HL-60 (cell line): ENCODE measurements around the gene DDX18.
"Not testable (repeated sequence)": the region's sequence is repeated elsewhere in the genome, so short reads cannot be mapped to it uniquely, and the experiment has no call there.

Source experiments
- DNase-seq, 2 experiments: peaks; one replicate each; pipeline ENCODE4 v3.0.0-alpha.2; 2010 to 2020; ENCODE audit warnings: low read depth in 1 of 2, low spot score in 1 of 2
- H3K27ac ChIP-seq: fragments of 250-450 bp; sonication (Bioruptor Pico); replicated peaks from 2 replicates; pipeline ENCODE4 v1.5.1; 2020; ENCODE audit warnings: mild to moderate bottlenecking, moderate library complexity
- H3K27me3 ChIP-seq: fragments of 250-450 bp; sonication (Bioruptor Pico); 2 replicates; pipeline ENCODE4 v1.5.1; 2021; ENCODE audit warnings: mild to moderate bottlenecking, moderate library complexity; ENCODE audit not compliant: insufficient read depth, poor library complexity, severe bottlenecking
- H3K4me3 ChIP-seq: replicated peaks from 2 replicates; pipeline ENCODE4 v1.5.1; 2011; ENCODE audit warnings: mild to moderate bottlenecking, control low read depth, low read length; ENCODE audit not compliant: insufficient read depth
- GABPA ChIP-seq: IDR thresholded peaks from 2 replicates; pipeline ENCODE4 v1.6.1; 2012; ENCODE audit warnings: low read depth
- POLR2AphosphoS5 ChIP-seq: IDR thresholded peaks from 2 replicates; pipeline ENCODE4 v1.6.1; 2012; ENCODE audit warnings: low read depth
- SPI1 ChIP-seq: IDR thresholded peaks from 2 replicates; pipeline ENCODE4 v1.6.1; 2012; ENCODE audit warnings: low read depth, mild to moderate bottlenecking, borderline replicate concordance
- TF ChIP-seq, protein P1 (sequence below): IDR thresholded peaks from 2 replicates; pipeline ENCODE4 v1.6.1; 2012; ENCODE audit warnings: low read depth; ENCODE audit not compliant: insufficient replicate concordance
- TF ChIP-seq, protein P2 (sequence below): IDR thresholded peaks from one replicate; pipeline ENCODE4 v1.5.1; 2011; ENCODE audit warnings: low read length, control low read depth, inconsistent platforms; ENCODE audit not compliant: insufficient read depth

The DDX18 gene

DNA sequence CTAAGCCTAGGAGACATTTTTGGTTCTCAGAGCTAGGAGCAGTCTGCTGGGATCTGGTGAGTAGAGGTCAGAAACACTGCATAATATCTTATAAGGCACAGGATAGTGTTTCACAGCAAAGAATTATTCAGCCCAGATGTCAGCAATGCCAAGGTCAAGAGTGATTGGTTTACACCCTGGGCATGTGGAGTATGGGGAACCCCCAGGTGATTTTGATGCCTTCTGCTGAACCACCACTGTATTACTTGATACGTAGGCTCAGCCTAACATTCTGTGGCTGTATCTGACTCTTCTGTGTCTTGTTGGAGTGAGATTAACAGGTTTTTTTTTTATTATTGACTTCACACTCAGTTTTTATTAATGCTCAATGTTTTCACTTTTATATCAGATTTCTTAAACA is 6.0 kb downstream of the DDX18 start:
- no peak overlapping the region for H3K27ac ChIP-seq
- H3K4me3 ChIP-seq, result no peak overlapping the region
- TF ChIP-seq, protein P1, sequence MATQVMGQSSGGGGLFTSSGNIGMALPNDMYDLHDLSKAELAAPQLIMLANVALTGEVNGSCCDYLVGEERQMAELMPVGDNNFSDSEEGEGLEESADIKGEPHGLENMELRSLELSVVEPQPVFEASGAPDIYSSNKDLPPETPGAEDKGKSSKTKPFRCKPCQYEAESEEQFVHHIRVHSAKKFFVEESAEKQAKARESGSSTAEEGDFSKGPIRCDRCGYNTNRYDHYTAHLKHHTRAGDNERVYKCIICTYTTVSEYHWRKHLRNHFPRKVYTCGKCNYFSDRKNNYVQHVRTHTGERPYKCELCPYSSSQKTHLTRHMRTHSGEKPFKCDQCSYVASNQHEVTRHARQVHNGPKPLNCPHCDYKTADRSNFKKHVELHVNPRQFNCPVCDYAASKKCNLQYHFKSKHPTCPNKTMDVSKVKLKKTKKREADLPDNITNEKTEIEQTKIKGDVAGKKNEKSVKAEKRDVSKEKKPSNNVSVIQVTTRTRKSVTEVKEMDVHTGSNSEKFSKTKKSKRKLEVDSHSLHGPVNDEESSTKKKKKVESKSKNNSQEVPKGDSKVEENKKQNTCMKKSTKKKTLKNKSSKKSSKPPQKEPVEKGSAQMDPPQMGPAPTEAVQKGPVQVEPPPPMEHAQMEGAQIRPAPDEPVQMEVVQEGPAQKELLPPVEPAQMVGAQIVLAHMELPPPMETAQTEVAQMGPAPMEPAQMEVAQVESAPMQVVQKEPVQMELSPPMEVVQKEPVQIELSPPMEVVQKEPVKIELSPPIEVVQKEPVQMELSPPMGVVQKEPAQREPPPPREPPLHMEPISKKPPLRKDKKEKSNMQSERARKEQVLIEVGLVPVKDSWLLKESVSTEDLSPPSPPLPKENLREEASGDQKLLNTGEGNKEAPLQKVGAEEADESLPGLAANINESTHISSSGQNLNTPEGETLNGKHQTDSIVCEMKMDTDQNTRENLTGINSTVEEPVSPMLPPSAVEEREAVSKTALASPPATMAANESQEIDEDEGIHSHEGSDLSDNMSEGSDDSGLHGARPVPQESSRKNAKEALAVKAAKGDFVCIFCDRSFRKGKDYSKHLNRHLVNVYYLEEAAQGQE, result no peak
- TF ChIP-seq POLR2AphosphoS5, result no peak
- no peak for TF ChIP-seq GABPA
- TF ChIP-seq SPI1, result no peak
- DNase-seq, result no peak
- H3K27me3 ChIP-seq, result no peaks in the 10 kb centered on the region

GRCh38 chr2:117825437-117825836 is 10.9 kb downstream of the DDX18 start:
- TF ChIP-seq POLR2AphosphoS5 (no peak), SPI1 (no peak), GABPA (no peak)
- TF ChIP-seq, protein P1, result no peak
- TF ChIP-seq, protein P2, sequence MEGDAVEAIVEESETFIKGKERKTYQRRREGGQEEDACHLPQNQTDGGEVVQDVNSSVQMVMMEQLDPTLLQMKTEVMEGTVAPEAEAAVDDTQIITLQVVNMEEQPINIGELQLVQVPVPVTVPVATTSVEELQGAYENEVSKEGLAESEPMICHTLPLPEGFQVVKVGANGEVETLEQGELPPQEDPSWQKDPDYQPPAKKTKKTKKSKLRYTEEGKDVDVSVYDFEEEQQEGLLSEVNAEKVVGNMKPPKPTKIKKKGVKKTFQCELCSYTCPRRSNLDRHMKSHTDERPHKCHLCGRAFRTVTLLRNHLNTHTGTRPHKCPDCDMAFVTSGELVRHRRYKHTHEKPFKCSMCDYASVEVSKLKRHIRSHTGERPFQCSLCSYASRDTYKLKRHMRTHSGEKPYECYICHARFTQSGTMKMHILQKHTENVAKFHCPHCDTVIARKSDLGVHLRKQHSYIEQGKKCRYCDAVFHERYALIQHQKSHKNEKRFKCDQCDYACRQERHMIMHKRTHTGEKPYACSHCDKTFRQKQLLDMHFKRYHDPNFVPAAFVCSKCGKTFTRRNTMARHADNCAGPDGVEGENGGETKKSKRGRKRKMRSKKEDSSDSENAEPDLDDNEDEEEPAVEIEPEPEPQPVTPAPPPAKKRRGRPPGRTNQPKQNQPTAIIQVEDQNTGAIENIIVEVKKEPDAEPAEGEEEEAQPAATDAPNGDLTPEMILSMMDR, result no peak
- Histone ChIP-seq H3K4me3 (no peak overlapping the region), H3K27ac (no peak overlapping the region), H3K27me3 (no peaks in the 10 kb centered on the region)
- no peak for DNase-seq

DNA sequence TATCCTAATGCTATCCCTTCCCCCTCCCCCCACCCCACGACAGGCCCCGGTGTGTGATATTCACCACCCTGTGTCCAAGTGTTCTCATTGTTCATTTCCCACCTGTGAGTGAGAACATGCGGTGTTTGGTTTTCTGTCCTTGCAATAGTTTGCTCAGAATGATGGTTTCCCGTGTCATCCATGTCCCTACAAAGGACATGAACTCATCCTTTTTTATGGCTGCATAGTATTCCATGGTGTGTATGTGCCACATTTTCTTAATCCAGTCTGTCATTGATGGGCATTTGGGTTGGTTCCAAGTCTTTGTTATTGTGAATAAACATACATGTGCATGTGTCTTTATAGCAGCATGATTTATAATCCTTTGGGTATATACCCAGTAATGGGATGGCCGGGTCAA is 13.0 kb downstream of the DDX18 start:
- H3K27ac ChIP-seq, DNase-seq, H3K27me3 ChIP-seq, H3K4me3 ChIP-seq: not testable (repeated sequence)

DNA sequence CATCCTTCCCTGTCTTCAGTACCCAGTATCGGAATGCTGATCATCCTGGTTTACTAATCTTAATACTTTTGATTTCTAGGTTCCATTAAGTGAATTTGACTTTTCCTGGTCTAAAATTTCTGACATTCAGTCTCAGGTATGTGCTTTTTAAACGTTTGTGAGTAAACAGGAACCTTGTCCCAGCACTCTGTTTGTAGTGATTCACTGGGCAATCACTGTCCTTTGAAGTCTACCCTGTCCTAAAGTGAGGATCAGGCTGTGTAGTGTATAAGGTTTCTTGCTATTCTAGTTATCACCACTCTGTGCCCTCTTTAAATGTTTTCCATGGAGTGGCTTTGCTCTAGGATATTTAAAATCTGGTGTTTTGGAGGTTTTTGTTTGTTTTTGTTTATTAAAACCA is 14.4 kb downstream of the DDX18 start:
- no peak overlapping the region for H3K4me3 ChIP-seq
- no peaks in the 10 kb centered on the region for H3K27me3 ChIP-seq
- no peak overlapping the region for H3K27ac ChIP-seq
- no peak for DNase-seq
- TF ChIP-seq, protein P2, result no peak
- TF ChIP-seq POLR2AphosphoS5, result no peak
- TF ChIP-seq SPI1, result no peak
- TF ChIP-seq, protein P1, result no peak
- TF ChIP-seq GABPA, result no peak
